PC-9 (cell line): ENCODE data around the gene DNASE1L3.

ENCODE experiments used
- EZH2 ChIP-seq: fragments of 200-600 bp; sonication (generic); IDR thresholded peaks from 2 replicates; pipeline ENCODE4 v1.8.0; 2017; ENCODE audit warnings: antibody characterized with exemption, low read depth
- TF ChIP-seq, protein P1 (sequence below): fragments of 200-600 bp; sonication (generic); conservative IDR thresholded peaks from 2 replicates; pipeline ENCODE4 v1.6.1; 2017; ENCODE audit warnings: mixed run types, antibody characterized with exemption, mild to moderate bottlenecking, moderate library complexity

DNA sequence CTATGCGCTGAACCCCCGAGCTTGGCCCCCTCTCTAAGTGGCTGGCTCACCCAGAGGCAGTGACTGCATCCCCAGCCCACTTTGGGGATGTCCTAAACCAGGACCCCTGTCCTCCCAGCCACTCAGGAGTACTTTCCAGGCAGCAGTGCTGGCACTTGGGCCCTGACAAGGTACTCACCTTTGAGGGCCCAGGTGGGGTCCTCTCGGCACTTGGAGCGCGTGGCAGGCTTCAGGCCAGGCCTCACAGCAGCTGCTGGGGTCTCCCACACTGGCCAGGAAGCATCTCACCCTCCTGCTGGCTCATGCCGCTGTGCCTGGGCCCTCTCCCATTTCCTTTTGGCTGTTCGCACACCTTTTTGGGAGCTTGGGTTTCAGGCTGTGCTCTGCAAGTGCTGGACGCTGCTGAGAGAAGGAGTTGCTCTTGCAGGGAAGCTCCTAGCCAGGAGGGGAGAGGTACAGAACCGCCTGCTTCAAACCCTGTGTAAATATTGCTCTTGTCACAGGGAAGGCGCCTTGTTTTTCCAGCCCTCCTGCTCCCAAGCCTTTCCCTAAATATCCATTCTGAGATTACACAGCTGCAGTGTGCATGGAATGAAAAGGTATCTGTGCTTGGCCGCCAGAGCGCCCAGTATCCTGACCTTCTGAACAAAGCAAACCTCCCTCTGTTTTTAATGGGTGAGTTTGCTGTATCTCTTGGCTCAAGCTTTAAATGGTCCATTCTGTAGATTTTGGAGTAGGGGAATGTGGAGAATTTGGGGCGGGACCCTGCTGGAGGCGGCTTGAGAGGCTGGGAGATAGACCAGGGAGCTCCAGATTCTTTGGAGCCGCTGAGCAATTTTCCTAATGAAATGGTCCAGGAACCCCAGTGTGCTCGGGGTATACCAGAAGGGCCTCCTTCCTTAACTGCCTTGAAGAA is 45.6 kb downstream of the DNASE1L3 start:
- TF ChIP-seq EZH2: no peak
- TF ChIP-seq, protein P1, sequence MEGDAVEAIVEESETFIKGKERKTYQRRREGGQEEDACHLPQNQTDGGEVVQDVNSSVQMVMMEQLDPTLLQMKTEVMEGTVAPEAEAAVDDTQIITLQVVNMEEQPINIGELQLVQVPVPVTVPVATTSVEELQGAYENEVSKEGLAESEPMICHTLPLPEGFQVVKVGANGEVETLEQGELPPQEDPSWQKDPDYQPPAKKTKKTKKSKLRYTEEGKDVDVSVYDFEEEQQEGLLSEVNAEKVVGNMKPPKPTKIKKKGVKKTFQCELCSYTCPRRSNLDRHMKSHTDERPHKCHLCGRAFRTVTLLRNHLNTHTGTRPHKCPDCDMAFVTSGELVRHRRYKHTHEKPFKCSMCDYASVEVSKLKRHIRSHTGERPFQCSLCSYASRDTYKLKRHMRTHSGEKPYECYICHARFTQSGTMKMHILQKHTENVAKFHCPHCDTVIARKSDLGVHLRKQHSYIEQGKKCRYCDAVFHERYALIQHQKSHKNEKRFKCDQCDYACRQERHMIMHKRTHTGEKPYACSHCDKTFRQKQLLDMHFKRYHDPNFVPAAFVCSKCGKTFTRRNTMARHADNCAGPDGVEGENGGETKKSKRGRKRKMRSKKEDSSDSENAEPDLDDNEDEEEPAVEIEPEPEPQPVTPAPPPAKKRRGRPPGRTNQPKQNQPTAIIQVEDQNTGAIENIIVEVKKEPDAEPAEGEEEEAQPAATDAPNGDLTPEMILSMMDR: no peak
